ENCODE data around the gene NINL. TPM values are rescaled to one million over a fixed set of nuclear protein-coding genes. Genes with fewer than 3 reads are reported as not detected.
"Not testable (repeated sequence)": the region's sequence is repeated elsewhere in the genome, so short reads cannot be mapped to it uniquely, and the experiment has no call there.

The NINL gene
- polyA plus RNA-seq, 3 donors, result 41.8 to 60.2 (median 57.6) TPM

DNA sequence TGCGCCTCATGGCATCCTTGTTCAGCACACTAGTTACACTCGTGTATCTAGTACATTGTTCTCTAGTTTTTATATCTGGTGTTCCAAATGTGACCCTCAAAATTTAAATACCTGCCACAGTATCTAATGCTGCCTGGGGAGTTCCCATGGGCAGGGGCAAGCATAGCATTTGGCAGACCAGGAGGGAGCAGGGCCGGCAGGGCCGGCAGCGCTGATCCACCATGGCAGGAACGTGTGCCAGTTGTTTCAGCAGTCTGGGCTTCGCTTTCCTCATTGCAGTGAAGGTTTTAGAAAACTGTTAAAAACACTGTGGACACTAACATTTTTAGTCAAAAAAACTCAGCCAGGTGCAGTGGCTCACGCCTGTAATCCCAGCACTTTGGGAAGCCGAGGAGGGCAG is 19.3 kb upstream of the NINL start:
- DNase-seq (ENCODE audit: extremely low read depth in 1 of 11, low read depth in 9 of 11, low spot score in 4 of 11), result no peak

GRCh38 chr20:25602914-25603309 is 17.6 kb upstream of the NINL start:
- DNase-seq (ENCODE audit: extremely low read depth in 1 of 11, low read depth in 9 of 11, low spot score in 4 of 11), result not testable (repeated sequence)

DNA sequence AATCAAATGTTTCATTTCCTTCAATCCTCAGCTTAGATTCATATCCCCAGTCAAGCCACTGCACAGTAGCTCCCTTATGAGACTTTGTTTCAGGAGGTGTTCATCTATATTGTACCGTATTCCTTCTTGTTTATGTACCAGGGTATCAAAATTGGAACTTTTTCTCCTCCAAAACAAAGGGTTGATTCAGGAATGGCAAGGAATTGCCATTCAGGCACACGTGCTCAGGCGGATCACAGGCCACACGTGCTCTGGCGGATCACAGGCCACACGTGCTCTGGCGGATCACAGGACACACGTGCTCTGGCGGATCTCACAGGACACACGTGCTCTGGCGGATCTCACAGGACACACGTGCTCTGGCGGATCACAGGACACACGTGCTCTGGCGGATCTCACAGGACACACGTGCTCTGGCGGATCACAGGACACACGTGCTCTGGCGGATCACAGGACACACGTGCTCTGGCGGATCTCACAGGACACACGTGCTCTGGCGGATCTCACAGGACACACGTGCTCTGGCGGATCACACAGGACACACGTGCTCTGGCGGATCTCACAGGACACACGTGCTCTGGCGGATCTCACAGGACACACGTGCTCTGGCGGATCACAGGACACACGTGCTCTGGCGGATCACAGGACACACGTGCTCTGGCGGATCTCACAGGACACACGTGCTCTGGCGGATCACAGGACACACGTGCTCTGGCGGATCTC is 17.0 kb upstream of the NINL start:
- DNase-seq (ENCODE audit: extremely low read depth in 1 of 11, low read depth in 9 of 11, low spot score in 4 of 11), result not testable (repeated sequence)

GRCh38 chr20:25601659-25602058 is 16.3 kb upstream of the NINL start:
- DNase-seq (ENCODE audit: extremely low read depth in 1 of 11, low read depth in 9 of 11, low spot score in 4 of 11), result no peak

DNA sequence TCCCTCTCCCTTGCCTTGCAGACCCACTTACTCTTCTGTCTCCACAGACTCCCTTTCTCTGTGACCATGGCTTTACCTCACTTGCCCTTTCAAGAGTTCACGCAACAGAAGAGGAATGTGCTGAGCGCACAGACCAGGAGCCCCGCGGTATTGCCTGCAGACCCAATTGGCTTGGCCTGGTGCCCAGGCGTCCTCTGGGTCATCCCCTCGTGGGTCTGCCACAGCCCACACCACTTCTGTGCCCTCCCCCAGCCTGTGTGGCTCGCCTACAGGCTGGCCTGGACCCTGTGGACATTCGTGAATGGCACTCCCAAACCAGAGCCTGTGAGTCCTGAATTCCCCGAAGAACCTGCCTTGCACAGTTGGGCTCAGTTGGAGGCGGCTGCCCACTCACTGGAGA is 15.3 kb upstream of the NINL start:
- no peak for DNase-seq (ENCODE audit: extremely low read depth in 1 of 11, low read depth in 9 of 11, low spot score in 4 of 11)

DNA sequence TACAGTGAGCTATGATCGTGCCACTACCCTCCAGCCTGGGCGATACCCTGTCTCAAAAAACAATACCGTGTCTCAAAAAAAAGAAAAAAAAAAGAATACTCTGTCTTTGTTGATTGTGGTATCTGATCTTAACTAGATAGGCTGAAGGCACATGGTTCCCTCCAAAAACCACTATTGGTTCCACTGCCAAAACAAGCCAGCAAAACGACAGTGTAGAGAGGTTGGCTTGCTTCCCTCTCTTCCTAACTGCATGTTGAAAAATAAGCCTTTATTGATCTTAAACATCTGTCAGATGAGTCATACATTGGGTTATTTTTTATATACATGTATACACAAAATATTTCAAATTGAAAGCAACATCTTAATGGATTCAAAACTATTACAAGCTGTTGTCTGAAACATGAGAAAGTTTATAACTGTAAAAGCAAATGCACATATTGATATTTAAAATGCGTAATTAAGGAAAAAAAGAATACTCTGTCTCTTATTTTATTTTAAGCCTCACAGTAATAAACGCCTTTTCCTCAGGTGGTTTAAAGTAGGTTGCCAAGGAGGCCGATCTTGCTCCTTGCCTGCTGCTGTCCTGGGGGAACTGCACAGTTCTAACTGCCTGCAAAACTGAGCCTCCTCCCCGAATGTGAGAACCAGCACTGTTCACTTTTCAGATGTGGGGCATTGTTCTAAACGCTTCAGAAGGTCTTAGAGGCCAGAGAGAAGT is 7.0 kb upstream of the NINL start:
- no peak for DNase-seq (ENCODE audit: extremely low read depth in 1 of 11, low read depth in 9 of 11, low spot score in 4 of 11)

GRCh38 chr20:25590778-25591177 is 5.4 kb upstream of the NINL start:
- not testable (repeated sequence) for DNase-seq (ENCODE audit: extremely low read depth in 1 of 11, low read depth in 9 of 11, low spot score in 4 of 11)

DNA sequence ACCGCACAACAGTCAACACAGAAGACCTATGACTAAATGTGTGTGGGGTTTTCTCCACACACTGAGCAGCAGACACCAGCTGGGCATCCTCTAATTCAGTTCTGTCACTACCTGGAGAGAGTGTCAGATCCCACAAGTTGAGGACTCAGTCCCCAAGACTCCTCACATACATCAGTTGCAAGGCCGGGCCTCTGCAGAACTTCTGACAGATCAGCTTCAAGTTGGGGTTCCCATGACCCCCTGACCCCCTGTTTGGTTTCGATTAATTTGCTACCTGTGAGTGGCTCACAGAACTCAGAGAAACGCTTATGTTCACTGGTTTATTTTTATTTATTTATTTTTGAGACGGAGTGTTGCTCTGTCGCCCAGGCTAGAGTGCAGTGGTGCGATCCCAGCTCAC is 3.2 kb upstream of the NINL start:
- DNase-seq (ENCODE audit: extremely low read depth in 1 of 11, low read depth in 9 of 11, low spot score in 4 of 11), result no peak

GRCh38 chr20:25587536-25587935 is 2.2 kb upstream of the NINL start:
- no peak for DNase-seq (ENCODE audit: extremely low read depth in 1 of 11, low read depth in 9 of 11, low spot score in 4 of 11)

DNA sequence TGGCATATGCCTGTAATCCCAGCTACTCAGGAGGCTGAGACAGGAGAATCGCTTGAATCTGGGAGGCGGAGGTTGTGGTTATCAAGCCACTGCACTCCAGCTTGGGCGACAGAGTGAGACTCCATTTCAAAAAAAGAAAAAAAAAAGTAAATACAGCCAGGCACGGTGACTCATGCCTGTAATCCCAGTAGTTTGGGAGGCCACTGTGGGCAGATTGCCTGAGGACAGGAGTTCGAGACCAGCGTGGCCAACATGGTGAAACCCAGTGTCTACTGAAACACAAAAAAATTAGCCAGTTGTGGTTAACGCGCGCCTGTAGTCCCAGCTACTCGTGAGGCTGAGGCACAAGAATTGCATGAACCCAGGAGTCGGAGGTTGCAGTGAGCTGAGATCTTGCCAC is 1.5 kb upstream of the NINL start:
- DNase-seq (ENCODE audit: extremely low read depth in 1 of 11, low read depth in 9 of 11, low spot score in 4 of 11), result no peak

GRCh38 chr20:25583607-25584006 is 1.7 kb downstream of the NINL start:
- not testable (repeated sequence) for DNase-seq (ENCODE audit: extremely low read depth in 1 of 11, low read depth in 9 of 11, low spot score in 4 of 11)

DNA sequence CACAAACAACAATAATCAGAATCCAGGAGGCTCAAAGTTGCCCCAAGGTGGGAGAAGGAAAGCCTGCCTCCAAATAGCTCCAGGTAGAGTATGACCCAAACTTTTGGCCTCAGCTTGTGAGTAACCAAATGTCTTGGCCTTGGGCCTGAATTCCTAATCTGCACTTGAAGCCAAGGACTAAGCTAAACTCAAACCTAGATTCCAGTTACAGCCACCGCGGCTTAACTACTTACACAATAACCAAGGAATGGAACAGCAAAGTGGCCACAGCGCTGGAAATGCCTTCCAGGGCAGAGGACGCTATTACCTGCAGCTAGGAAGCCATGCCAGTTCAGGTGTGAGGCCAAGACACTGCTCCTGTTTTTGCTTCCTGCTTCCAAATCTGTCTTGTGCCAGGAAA is 4.6 kb downstream of the NINL start:
- DNase-seq (ENCODE audit: extremely low read depth in 1 of 11, low read depth in 9 of 11, low spot score in 4 of 11), result no peak

DNA sequence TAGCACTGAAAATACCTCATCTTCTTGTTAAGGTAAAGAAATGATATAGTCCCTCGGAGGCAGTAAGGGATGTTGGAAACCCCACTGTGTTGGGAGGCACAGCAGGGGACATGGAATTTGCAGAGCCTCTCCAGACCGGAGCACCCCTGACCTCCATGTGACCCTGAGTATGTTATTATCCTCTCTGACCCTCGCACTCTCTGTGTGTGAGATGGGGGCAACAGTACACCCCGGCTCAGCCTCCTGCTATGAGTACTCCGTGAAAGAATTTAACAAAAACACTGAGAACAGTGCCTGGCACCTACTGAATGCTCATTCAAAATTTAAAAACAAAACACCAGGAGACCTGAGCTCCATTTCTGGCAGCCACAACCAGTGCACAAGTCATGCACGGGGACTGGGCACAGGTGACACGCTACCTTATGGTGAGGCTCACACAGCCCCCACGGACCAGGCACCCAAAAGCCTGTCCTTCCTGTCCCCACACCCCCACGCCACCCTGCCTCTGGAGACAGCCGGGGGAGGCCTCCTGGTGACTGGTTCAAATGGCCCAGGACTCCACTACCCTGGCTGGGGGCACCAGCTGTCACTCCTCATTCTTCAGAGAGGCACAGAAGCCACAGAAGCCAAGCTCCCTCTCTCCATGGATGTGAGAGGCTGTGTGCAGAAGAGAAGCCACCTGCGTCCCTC is 6.1 kb downstream of the NINL start:
- DNase-seq (ENCODE audit: extremely low read depth in 1 of 11, low read depth in 9 of 11, low spot score in 4 of 11), result no peak

DNA sequence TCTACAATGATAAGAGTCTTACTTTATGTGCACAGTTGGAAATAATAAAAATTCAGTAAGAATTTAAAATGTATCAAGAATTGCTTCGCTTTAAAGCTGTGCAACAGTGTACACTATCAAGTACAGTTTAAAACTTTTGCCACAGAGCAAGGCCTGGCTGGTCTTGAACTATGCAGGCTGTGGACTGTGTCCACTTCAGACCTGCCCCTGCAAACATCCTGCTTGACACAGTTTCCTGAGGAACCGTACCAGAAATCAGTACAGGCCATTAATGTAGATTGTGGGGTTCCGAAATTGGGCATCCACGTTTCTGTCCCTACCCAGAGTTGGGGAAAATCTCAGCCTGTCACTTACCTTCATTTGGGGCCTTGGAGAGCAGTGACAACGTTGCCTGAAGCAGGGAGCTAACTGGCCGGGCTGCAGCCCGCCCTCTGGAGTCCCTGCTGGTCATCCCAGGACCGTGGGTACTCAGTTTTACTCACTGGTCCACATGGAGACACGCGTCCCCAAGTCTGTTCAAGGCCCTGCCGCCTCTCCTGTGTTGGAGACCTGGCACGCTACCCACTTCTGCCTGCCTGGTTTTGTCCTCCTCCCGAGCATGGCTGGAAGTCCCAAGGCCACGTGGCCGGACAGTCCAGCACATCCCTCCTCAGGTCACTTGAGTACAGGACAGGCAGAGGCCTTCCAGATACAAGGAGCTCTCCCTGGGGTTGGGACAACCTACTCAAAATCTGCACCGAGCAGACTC is 8.4 kb downstream of the NINL start:
- no peak for DNase-seq (ENCODE audit: extremely low read depth in 1 of 11, low read depth in 9 of 11, low spot score in 4 of 11)

GRCh38 chr20:25574411-25574810 is 10.9 kb downstream of the NINL start:
- DNase-seq (ENCODE audit: extremely low read depth in 1 of 11, low read depth in 9 of 11, low spot score in 4 of 11), result no peak

- DNase-seq (ENCODE audit: extremely low read depth in 1 of 11, low read depth in 9 of 11, low spot score in 4 of 11), result no peak
These were observed 11.8 kb downstream of the NINL start for GRCh38 chr20:25573288-25574251.

DNA sequence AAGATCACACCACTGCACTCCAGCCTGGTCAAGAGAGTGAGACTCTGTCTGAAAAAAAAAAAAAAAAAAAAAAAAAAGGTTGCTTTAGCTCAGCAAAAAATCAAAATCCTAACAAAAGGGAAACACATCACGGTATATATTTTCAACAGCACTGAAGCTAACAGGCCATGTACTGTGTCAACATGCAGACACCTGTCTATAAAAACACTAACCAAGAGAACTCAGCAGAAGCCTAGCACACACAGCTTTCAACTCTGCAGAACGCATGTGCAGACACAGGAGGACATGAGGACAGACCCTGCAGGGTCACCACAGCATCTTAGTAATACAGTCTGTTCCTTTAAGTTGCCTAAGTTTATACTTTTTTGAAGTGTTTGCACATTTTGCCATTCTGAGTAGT is 13.5 kb downstream of the NINL start:
- DNase-seq (ENCODE audit: extremely low read depth in 1 of 11, low read depth in 9 of 11, low spot score in 4 of 11), result no peak

- no peak for DNase-seq (ENCODE audit: extremely low read depth in 1 of 11, low read depth in 9 of 11, low spot score in 4 of 11)
These were observed 14.1 kb downstream of the NINL start for GRCh38 chr20:25571240-25571639.

DNA sequence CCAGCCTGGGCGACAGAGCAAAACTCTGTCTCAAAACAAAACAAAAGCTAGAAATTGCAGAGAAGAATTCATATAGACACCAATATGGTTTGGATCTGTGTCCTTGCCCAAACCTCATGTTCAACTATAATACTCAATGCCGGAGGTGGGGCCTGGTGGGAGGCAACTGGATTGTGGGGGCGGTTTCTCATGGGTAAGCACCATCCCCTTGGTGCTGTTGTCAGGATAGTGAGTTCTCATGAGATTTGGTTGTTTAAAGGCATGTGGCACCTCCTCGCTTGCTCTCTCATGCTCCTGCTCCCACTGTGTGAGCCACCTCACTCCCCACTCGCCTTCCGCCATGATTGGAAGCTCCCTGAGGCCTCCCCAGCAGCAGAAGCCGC is 15.2 kb downstream of the NINL start:
- no peak for DNase-seq (ENCODE audit: extremely low read depth in 1 of 11, low read depth in 9 of 11, low spot score in 4 of 11)

Measured in renal cortex interstitium (tissue), 11 donors.